ENCODE measurements around the gene GLTP.
"Not testable (repeated sequence)": the region's sequence is repeated elsewhere in the genome, so short reads cannot be mapped to it uniquely, and the experiment has no call there.

GLTP gene

DNA sequence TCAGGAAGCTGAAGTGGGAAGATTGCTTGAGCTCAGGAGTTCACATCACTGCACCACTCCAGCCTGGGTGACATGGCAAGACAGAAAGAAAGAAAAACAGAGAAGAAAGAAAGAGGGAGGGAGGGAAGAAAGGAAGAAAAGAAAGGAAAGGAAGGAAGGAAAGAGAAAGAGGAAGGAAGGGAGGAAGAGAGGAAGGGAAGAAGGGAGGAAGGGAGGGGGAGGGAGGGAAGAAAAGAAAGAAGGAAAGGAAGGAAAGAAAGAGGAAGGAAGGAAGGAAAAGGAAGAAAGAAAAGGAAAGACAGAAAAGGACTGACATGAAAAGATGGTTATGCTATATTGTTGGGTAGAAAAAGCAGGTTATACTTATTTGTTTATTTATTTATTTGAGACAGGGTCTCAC lies 3.9 kb downstream of the GLTP start:
- DNase-seq = no peak

DNA sequence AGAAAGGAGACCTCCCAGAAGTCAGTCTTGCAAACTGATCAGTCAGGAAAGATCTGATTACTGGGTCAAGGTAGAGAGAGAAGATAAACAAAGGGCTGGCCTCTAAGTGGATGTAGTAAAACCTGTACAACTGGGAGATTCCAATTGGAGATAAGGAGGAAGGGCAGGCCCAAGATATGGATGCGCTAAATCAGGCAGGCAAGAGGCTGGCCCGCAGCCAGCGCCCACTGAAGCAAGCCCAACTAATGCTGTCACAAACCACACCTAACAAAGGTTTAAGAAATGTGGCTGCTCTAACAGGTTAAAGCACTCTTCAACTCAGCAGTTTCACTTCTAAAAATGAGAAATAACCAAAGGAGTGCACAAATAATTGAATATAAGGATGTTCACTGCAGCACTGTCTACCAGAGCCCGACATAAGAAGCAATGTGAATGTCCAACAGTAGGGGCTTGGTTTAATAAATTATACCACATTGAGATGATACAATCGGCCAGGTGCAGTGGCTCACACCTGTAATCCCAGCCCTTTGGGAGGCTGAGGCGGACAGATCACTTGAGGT lies 4.7 kb downstream of the GLTP start:
- DNase-seq = no peak

GRCh38 chr12:109873653-109874052 lies 6.7 kb downstream of the GLTP start:
- DNase-seq = no peak

DNA sequence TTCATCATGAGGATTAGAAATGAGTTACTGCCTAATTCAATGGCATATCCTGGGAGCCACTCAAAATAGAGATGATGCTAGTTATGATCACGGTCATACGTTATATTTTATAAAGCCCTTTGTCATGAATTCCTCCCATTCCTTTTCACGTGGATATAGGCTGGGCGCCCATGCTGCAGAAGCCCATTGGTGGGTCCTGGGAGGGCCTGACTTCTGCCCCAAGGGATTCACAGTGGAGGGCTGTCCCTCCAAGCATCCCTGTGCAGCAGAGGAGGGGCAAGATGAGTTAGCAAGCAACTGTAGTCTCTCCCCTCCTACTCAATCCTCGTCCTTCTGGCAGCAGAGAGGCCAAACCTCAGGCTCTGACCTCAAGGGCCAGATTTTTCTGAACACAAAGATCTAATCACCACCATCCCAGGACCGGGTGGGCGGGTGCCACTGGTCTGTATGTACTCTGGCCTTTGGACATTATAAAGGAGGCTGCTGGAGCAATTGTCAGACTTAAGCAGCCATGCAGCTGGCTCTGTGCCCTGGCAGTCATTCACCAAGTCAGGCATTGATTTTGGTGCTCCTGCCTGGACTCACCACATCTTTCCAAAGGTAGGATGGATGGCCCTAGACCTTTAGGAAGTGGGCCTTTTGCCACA lies 8.6 kb downstream of the GLTP start:
- DNase-seq = no peak

GRCh38 chr12:109870648-109871047 lies 9.7 kb downstream of the GLTP start:
- DNase-seq = no peak

DNA sequence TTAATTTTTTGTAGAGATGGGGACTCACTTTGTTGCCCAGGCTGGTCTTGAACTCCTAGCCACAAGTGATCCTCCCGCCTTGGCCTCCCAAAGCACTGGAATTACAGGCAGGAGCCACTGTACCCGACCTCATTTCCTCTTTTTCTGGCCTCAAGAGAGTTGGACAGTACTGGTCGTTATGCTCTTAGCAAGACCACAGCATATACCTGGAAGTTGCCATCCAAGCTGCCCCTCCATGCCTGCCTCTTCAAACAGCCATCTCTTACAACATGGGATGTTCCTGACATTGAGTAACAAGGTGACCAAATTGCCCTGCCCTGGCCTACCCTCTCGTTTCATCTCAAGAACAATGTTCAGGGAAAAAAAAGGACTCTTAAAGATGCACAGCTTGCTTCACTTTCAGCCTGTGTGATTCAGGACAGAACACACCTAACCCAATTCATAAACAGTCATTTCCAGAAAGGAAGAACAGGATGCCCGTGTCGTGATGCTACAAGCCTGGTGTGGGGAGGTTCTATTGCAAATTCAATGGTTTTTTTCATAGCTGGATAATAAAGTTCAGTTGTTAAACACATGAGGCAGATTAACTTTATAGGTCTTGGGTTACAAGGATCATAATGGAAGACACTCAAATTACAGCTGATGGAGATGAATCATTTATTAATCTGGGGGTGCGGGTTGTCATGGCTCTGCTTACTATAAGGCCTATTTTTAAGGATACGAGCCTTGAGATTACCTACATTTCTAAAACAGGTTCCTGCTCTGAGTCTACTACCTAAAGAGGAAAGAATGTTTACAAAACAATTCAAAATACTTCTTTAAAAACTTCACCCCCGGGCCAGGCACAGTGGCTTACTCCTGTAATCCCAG lies 11.9 kb downstream of the GLTP start:
- DNase-seq = no peak

DNA sequence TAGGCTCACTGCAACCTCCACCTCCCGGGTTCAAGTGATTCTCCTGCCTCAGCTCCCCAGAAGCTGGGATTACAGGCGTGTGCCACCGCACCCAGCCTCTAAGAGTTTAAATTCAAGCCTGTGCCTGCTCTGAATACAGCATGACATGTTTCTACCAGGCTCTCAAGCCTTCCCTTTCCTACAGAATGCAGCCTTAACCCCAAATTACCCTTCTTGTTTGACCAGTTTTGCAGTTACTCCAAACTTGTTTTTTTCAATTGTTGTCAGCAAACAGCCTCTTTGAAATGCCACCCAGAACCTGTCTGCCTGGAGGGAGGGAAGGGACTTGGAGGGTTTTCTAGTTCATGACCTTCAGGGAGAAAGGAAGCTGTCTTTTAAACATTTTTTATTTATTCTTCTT lies 15.4 kb downstream of the GLTP start:
- no peak for DNase-seq

GRCh38 chr12:109863847-109864712 lies 16.3 kb downstream of the GLTP start:
- no peak for DNase-seq

DNA sequence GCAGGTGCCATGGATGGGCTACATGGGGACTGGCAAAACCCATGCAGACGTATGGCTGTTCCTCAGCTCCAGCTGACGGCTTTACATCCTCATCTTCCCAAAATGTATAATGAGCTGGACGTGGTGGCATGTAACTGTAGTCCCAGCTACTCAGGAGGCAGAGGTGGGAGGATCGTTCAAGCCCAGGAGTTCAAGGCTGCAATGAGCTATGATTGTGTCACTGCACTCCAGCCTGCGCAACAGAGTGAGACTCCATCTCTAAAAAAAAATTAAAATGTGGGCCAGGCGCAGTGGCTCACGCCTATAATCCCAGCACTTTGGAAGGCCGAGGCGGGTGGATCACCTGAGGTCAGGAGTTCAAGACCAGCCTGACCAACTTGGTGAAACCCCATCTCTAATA lies 17.9 kb downstream of the GLTP start:
- DNase-seq = not testable (repeated sequence)

- no peak for DNase-seq
Observed at GRCh38 chr12:109861689-109862314, 18.5 kb downstream of the GLTP start.

DNA sequence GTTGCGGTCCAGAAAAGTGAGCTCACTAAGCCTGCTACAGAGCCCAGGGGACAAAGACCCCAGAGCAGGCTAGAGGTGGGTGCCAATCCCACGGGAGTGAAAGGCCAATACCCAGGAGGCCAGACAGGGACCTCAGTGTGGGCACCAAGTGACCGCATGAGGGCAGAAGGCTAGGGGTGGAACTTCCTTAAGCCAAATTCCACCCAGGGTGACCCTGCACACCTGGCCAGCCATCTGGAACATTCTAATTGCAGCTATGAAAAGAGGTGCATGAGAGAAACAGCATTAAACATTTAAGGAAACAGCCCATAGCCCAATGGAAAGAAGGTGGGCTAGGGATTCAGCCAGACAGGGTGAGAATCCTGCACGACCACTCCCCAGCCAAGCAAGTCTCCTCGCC lies 19.4 kb downstream of the GLTP start:
- no peak for DNase-seq

DNA sequence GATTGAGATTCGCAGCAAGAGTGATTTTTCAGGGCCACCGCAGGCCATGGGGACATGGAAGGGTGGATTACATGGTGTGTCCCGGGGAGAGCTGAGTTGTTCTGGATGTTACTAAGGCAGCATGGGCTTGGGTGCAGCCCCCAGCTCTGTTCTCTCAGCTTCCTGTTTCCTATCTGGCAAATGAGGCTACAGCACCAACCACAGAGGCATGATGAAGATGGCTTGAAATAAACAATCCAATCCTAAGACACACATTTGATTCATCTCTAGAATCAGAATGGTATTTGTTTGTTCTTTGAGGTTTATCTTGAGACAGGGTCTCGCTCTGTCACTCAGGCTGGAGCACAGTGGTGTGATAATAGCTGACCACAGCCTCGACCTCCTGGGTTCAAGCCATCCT lies 21.6 kb downstream of the GLTP start:
- DNase-seq = no peak

DNA sequence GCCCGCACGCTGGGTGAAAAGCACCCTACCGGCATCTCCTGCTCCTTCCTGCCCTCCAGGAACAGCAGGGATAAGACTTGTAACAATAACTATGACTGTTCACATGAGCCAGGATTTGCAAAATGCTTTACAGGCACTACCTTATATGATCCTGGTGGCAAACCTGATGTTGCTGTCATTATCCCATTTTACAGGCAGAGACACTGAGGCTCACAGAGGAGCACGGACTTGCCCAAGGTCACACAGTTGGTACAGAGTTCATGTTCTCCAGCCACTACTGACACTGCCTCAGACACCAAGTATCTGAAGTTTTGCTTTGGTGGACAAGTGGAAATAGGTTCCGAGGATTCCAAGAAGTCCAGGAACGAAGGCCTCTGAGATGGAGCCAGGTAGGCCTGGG lies 22.6 kb downstream of the GLTP start:
- DNase-seq = no peak

DNA sequence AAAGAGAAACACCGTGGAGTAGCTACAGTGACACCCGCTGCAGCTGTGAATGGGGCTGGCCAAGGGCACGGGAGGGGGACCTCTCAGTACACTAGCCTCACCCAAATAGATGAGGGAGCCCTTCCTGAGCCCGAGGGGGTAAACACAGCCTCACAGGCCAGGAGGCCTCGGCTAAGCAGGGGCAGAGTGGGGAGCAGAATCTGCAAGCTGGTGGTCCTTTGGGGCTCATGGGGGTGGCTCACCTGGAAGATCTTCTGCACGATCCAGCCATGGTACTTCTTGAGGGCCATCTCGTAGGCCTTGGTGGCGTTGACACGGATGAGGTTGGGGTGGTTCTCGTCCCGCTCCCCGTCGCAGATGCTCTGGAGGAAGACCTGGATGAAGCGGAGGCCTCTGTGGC lies 25.0 kb downstream of the GLTP start:
- DNase-seq = no peak

- DNase-seq = not testable (repeated sequence)
Observed at GRCh38 chr12:109850518-109850917, 29.8 kb downstream of the GLTP start.

GRCh38 chr12:109847142-109847735 lies 33.1 kb downstream of the GLTP start:
- no peak for DNase-seq

DNA sequence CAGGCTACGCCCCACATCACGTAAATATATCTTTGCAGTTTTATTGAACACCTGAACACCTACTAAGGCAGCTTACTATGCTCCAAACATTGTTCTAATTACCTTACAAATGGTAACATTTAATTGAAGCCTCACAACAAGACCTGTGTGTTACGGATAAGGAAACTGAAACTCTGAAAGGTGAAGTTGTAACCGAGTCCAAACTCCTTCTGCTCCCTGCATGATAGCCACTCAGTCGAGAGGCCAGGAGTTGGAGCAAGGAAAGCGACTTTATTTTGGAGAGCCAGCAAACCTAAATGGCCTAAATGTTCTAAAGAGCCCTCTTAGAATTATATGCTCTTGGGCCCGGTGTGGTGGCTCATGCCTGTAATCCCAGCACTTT lies 34.5 kb downstream of the GLTP start:
- no peak for DNase-seq

DNA sequence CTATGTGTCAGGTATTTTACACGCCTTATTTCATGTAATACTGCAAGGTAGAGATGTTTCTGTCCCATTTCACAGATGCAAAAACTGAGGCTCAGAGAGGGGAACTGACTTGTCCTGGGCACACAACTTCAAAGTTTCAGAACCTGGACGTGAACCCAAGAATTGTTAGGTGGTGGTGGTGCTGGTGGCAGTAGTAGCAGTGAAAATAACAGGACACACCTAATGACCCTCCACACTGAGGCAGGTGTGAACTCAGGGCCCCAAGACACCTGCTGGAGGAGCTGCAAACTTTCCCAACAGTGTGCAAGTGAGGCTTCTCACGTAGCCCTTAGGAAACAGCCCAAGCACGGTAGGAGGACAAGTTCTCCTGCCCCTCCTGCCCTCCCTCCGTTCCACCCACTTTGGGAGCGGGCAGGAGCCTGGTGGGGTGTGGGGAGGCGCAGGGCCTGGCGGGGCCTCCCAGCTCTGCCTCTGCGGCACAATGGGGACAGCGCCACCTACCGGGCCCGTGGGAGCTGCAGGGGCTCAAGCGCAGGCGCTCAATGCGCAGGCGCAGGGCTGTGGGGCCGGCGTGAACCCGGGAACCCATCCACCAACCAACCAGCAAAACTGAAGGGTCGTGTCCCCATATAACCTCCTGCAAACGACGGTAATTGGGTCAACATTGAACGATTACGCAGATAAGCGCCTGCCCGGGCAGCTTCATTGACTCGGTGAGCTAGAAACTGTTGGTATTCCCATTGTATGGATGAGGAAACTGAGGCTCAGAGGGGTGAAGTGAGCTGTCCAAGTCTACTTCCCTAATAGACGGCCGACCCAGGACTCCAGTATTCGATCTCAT lies 35.1 kb downstream of the GLTP start:
- peak; percentile 65 for DNase-seq

- no peak for DNase-seq
Observed at GRCh38 chr12:109844091-109844490, 36.2 kb downstream of the GLTP start.

- DNase-seq = no peak
Observed at GRCh38 chr12:109842021-109842420, 38.3 kb downstream of the GLTP start.

- DNase-seq = no peak
Observed at GRCh38 chr12:109841356-109841755, 39.0 kb downstream of the GLTP start.

All from NCI-H2171 (cell line).